GM18867 (cell line): Measurements from ENCODE around the gene KLHDC7A.

Source experiments
- ATAC-seq: cut with Tn5 transposase; IDR thresholded peaks from one replicate; pipeline ENCODE4 v1.9.1; 2021; ENCODE audit warnings: mild to moderate bottlenecking, moderate library complexity; ENCODE audit not compliant: unreplicated experiment

Gene KLHDC7A

GRCh38 chr1:18470671-18471355, 9.9 kb upstream of the KLHDC7A start:
- ATAC-seq: no peak

- no peak for ATAC-seq
Measured at GRCh38 chr1:18473195-18473815, 7.4 kb upstream of the KLHDC7A start.

GRCh38 chr1:18474559-18475175, 6.1 kb upstream of the KLHDC7A start:
- ATAC-seq: no peak

GRCh38 chr1:18475234-18475905, 5.4 kb upstream of the KLHDC7A start:
- no peak for ATAC-seq

- ATAC-seq: no peak
Measured at GRCh38 chr1:18479454-18479853, 1.3 kb upstream of the KLHDC7A start.

GRCh38 chr1:18481190-18481920, 625 bp downstream of the KLHDC7A start:
- no peak for ATAC-seq

GRCh38 chr1:18481921-18482701, 1.4 kb downstream of the KLHDC7A start:
- no peak for ATAC-seq

GRCh38 chr1:18482721-18483425, 2.1 kb downstream of the KLHDC7A start:
- ATAC-seq: no peak

- ATAC-seq: no peak
Measured at GRCh38 chr1:18484276-18484675, 3.5 kb downstream of the KLHDC7A start.

GRCh38 chr1:18484721-18485120, 4.0 kb downstream of the KLHDC7A start:
- ATAC-seq: no peak

GRCh38 chr1:18485227-18485626, 4.5 kb downstream of the KLHDC7A start:
- no peak for ATAC-seq

GRCh38 chr1:18486195-18486594, 5.5 kb downstream of the KLHDC7A start:
- no peak for ATAC-seq

- ATAC-seq: no peak
Measured at GRCh38 chr1:18489417-18490143, 8.8 kb downstream of the KLHDC7A start.

GRCh38 chr1:18491168-18491567, 10.4 kb downstream of the KLHDC7A start:
- ATAC-seq: no peak

GRCh38 chr1:18494304-18494703, 13.6 kb downstream of the KLHDC7A start:
- ATAC-seq: no peak

- ATAC-seq: no peak
Measured at GRCh38 chr1:18495635-18496034, 14.9 kb downstream of the KLHDC7A start.

GRCh38 chr1:18496056-18496455, 15.3 kb downstream of the KLHDC7A start:
- ATAC-seq: no peak

GRCh38 chr1:18496497-18497235, 15.9 kb downstream of the KLHDC7A start:
- ATAC-seq: no peak
